Measurements from ENCODE around the gene LATS2.

DNA sequence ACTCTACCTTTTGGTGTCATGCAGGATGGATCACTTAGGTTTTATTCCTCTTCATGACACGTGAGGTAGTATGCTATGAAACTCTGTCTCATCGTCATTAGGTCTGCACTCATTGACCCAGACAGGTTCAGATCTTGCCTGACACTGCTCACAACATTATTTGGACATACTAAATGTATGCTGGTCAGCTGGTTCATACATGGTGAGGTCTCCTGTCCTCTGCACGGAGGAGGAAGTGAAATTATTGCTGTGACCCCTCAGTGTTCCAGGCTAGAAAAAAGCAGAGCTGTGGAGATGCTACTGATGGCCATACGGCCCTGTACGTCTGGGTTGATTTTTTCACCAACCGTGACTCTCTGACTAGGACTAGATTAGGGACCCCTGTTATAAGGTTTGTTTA is 35.8 kb downstream of the LATS2 start:
- TF ChIP-seq POLR2A (IDR thresholded peaks at IDR 0.05) (no peak), CTCF (IDR thresholded peaks at IDR 0.05) (no peak)

Data from testis (tissue), 2 donors.